ENCODE data around the gene RNASEH2A. TPM values are rescaled to one million over a fixed set of nuclear protein-coding genes. Genes with fewer than 3 reads are reported as not detected.

Gene RNASEH2A
- total RNA-seq, 4 donors from 2014 or later: 7.1 to 19.2 (median 14.9) TPM

GRCh38 chr19:12770922-12771321, 35.5 kb upstream of the RNASEH2A start:
- H3K36me3 ChIP-seq: peaks cover 0 to 62% (median 3%) of the 10 kb centered on the region in 3 donors
- intact Hi-C loops (cut with DNase I): loop anchor here (5.0 kb wide), 1 partner anchor 71 kb away; no protein-coding TSS in a partner anchor
- no peak overlapping the region for H3K27ac ChIP-seq
- no peaks in the 10 kb centered on the region for H3K27me3 ChIP-seq
- TF ChIP-seq CTCF (IDR thresholded peaks at IDR 0.05) (no peak), POLR2A (IDR thresholded peaks at IDR 0.05) (no peak)
- WGBS, 2 donors: 83 to 89% methylated on average over 1 to 9 of the region's 13 CpGs
- no peak overlapping the region for H3K4me3 ChIP-seq
- peaks cover 0 to 14% (median 13%) of the 10 kb centered on the region in 3 donors for H3K4me1 ChIP-seq
- no peaks in the 10 kb centered on the region for H3K9me3 ChIP-seq
- DNase-seq: no peak

GRCh38 chr19:12772323-12772722, 34.1 kb upstream of the RNASEH2A start:
- no peak overlapping the region for H3K4me3 ChIP-seq
- intact Hi-C loops (cut with DNase I): loop anchor here (5.0 kb wide), 1 partner anchor 70 kb away; no protein-coding TSS in a partner anchor
- peaks cover 5 to 24% (median 12%) of the 10 kb centered on the region in 3 donors for H3K4me1 ChIP-seq
- no peaks in the 10 kb centered on the region for H3K9me3 ChIP-seq
- H3K27me3 ChIP-seq: no peaks in the 10 kb centered on the region
- H3K36me3 ChIP-seq: peaks cover 0 to 50% (median 3%) of the 10 kb centered on the region in 3 donors
- WGBS, 2 donors: 82 to 100% methylated on average over 1 to 2 of the region's 4 CpGs
- H3K27ac ChIP-seq: no peak overlapping the region
- no peak for DNase-seq
- TF ChIP-seq POLR2A (IDR thresholded peaks at IDR 0.05): no peak
- no peak for TF ChIP-seq CTCF (IDR thresholded peaks at IDR 0.05)

DNA sequence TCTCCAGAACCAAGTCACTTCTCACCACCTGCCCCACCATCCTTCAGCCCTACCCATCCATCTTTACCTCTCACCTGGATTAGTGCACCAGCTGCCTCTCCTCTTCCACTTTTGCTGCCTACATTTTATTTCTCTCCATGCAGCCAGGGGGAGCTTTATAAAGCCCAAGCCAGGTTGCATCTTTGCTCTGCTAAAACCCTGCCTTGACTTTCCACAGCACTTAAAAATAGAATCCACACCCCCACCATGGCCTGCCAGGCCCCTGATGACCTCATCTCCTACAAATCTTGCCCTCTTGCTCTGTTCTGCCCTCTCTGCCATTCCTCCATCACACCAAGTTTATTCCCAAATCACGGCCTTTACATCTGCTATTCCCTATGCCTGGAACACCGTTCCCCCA, 32.8 kb upstream of the RNASEH2A start:
- WGBS, 2 donors: 86 to 88% methylated on average over 2 of the region's 2 CpGs
- no peak for DNase-seq
- H3K27ac ChIP-seq: peak overlapping the region in 2 of 4 donors; percentile 98
- intact Hi-C loops (cut with DNase I): loop anchor here (5.0 kb wide), 1 partner anchor 69 kb away; no protein-coding TSS in a partner anchor
- no peaks in the 10 kb centered on the region for H3K27me3 ChIP-seq
- TF ChIP-seq CTCF (IDR thresholded peaks at IDR 0.05): peak in 2 of 6 experiments; percentile 4 to 33
- TF ChIP-seq POLR2A (IDR thresholded peaks at IDR 0.05): no peak
- no peaks in the 10 kb centered on the region for H3K9me3 ChIP-seq
- peaks cover 0 to 37% (median 3%) of the 10 kb centered on the region in 3 donors for H3K36me3 ChIP-seq
- H3K4me3 ChIP-seq: no peak overlapping the region
- peaks cover 9 to 37% (median 16%) of the 10 kb centered on the region in 3 donors for H3K4me1 ChIP-seq

DNA sequence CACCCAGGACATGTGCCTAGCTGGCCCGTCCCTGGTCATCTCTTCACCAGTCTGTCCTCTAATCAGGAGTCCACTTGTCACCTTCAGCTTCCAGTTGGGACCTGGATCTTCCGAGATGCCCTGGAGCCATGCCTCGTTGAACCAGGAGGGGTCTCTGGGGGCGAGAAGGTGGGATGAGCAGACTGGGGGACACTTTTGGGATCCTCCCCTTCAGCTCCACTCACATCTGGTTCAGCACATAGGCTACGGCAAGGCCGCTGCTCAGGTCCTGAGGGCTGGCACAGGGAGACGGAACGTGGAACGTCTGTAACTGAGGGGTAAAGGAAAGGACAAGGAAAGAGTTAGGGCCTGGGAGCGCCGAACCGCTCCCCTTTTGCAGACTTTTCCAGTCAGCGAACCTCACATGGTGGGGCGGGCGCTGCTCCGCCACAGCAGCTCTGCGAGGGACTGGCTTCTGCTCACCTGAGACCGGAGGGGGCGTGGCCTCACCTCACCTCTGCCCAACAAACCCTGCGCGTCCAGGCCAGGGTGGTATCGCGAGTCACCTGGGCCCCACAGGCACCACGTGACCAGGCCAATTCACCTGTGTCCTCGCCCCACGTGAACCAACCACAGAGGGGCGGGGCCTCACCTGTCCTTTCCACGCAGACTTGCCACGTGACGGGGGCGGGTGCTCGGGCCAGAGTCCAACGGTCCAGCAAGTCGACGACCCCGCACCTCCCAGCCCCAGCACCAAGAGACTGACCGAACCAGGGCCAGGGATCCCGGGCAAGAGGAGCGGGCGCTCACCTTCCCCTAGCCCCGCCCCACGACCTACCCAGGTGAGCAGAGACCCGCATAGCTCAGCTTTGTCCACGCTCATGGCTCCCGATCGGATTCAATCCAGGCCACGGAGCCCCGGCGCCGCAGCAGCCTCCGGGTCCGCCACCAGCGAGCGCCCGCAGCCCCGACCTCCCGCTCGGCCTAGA, 31.5 kb upstream of the RNASEH2A start, which contains the start of gene HOOK2:
Gene HOOK2 (minus strand): TSS at position 965 of the 968 bp plus-strand sequence. CDS start 103 bp downstream, at position 862.
- Histone ChIP-seq H3K36me3 (peaks cover 0 to 24% (median 3%) of the 10 kb centered on the region in 3 donors), H3K4me1 (peaks cover 21 to 50% (median 29%) of the 10 kb centered on the region in 3 donors), H3K27me3 (no peaks in the 10 kb centered on the region), H3K9me3 (no peaks in the 10 kb centered on the region), H3K4me3 (peak within 1 kb of the TSS; percentile 58 to 90 (median 71)), H3K27ac (peak within 1 kb of the TSS; percentile 95 to 98 (median 98))
- TF ChIP-seq CTCF (IDR thresholded peaks at IDR 0.05) (peak in 1 of 6 experiments; percentile 25), POLR2A (IDR thresholded peaks at IDR 0.05) (peak in 3 of 4 donors; percentile 27 to 47 (median 36))
- peak; percentile 63 for DNase-seq
- intact Hi-C loops (cut with DNase I): loop anchor here (5.0 kb wide), 1 partner anchor 67 kb away; no protein-coding TSS in a partner anchor
- WGBS, 2 donors: 49 to 60% methylated on average over 1 to 8 of the region's 58 CpGs
